Astrocyte of the spinal cord (primary cell): ENCODE results near the gene THOC6.
"Not testable (repeated sequence)": the region's sequence is repeated elsewhere in the genome, so short reads cannot be mapped to it uniquely, and the experiment has no call there.

Experiments
- DNase-seq: peaks from one replicate; pipeline ENCODE4 v3.0.0; 2011; ENCODE audit warnings: low read depth, low spot score
- H3K4me3 ChIP-seq: 2 replicates; pipeline ENCODE4 v1.5.1; 2011; ENCODE audit warnings: low read depth, mild to moderate bottlenecking, low read length, moderate library complexity
- CTCF ChIP-seq: IDR thresholded peaks from 2 replicates; pipeline ENCODE4 v1.5.1; 2012; ENCODE audit warnings: low read depth, mild to moderate bottlenecking, low read length, inconsistent platforms
- in situ Hi-C: cut with HindIII; loops from 2 replicates; pipeline ENCODE4 v1.10.0; 2017; ENCODE audit warnings: low sequenced_read_pairs

THOC6 gene

GRCh38 chr16:3065742-3066439 is 42.1 kb downstream of the THOC6 start:
- no peak for DNase-seq
- H3K4me3 ChIP-seq = no peak overlapping the region
- no peak for TF ChIP-seq CTCF
- in situ Hi-C loops = no loop called here

- no peak overlapping the region for H3K4me3 ChIP-seq
- no peak for DNase-seq
- in situ Hi-C loops = no loop called here
- TF ChIP-seq CTCF = no peak
Observed at GRCh38 chr16:3066440-3066748, 42.6 kb downstream of the THOC6 start.

- H3K4me3 ChIP-seq = no peak overlapping the region
Observed at GRCh38 chr16:3068487-3068886, 44.7 kb downstream of the THOC6 start.

GRCh38 chr16:3069146-3069545 is 45.3 kb downstream of the THOC6 start:
- H3K4me3 ChIP-seq, DNase-seq, in situ Hi-C loops: not testable (repeated sequence)

More at GRCh38 chr16:3068487-3068886, 44.7 kb downstream of the THOC6 start:
- in situ Hi-C loops = no loop called here
- TF ChIP-seq CTCF = no peak
- no peak for DNase-seq

- in situ Hi-C loops = no loop called here
- no peak for DNase-seq
- no peak overlapping the region for H3K4me3 ChIP-seq
- TF ChIP-seq CTCF = no peak
Observed at GRCh38 chr16:3070608-3071111, 46.8 kb downstream of the THOC6 start.

GRCh38 chr16:3071655-3072054 is 47.8 kb downstream of the THOC6 start:
- DNase-seq = no peak
- H3K4me3 ChIP-seq = no peak overlapping the region
- in situ Hi-C loops = no loop called here
- no peak for TF ChIP-seq CTCF

GRCh38 chr16:3072148-3072547 is 48.3 kb downstream of the THOC6 start:
- in situ Hi-C loops, DNase-seq, H3K4me3 ChIP-seq: not testable (repeated sequence)

GRCh38 chr16:3072576-3073263 is 48.9 kb downstream of the THOC6 start:
- H3K4me3 ChIP-seq, DNase-seq, in situ Hi-C loops: not testable (repeated sequence)
